Smooth muscle cell (in vitro differentiated cells): ENCODE results near the gene GALNTL6. TPM values are rescaled to one million over a fixed set of nuclear protein-coding genes. Genes with fewer than 3 reads are reported as not detected.

Experiments used
- DNase-seq: peaks from one replicate; lab custom pipeline; 2025; ENCODE audit not compliant: unreplicated experiment; lab: John Stamatoyannopoulos, UW
- H2AFZ ChIP-seq: fragments of 200-600 bp; sonication (generic); 2 replicates; pipeline ENCODE4 v1.6.0; 2016; ENCODE audit warnings: antibody characterized with exemption, low read depth, mild to moderate bottlenecking
- H3F3A ChIP-seq: fragments of 200-600 bp; sonication (generic); 2 replicates; pipeline ENCODE4 v1.6.0; 2017; ENCODE audit warnings: antibody characterized with exemption, low read depth
- H3K27ac ChIP-seq: fragments of 200-600 bp; sonication (generic); 2 replicates; pipeline ENCODE4 v1.5.1; 2016; ENCODE audit warnings: low read depth, mild to moderate bottlenecking
- H3K27me3 ChIP-seq: fragments of 200-600 bp; sonication (generic); 2 replicates; pipeline ENCODE4 v1.6.1; 2016; ENCODE audit warnings: low read depth, mild to moderate bottlenecking
- H3K36me3 ChIP-seq: fragments of 200-600 bp; sonication (generic); 2 replicates; pipeline ENCODE4 v1.5.1; 2016; ENCODE audit warnings: low read depth
- H3K4me1 ChIP-seq: fragments of 200-600 bp; sonication (generic); 2 replicates; pipeline ENCODE4 v1.5.1; 2016; ENCODE audit warnings: low read depth
- H3K4me2 ChIP-seq: fragments of 200-600 bp; sonication (generic); 2 replicates; pipeline ENCODE4 v1.6.0; 2016; ENCODE audit warnings: mild to moderate bottlenecking
- H3K4me3 ChIP-seq: fragments of 200-600 bp; sonication (generic); 2 replicates; pipeline ENCODE4 v1.5.1; 2016; ENCODE audit warnings: mild to moderate bottlenecking
- H3K79me2 ChIP-seq: fragments of 200-600 bp; sonication (generic); 2 replicates; pipeline ENCODE4 v1.6.0; 2016; ENCODE audit warnings: low read depth, mild to moderate bottlenecking
- H3K9ac ChIP-seq: fragments of 200-600 bp; sonication (generic); 2 replicates; pipeline ENCODE4 v1.6.0; 2016; ENCODE audit warnings: low read depth
- H3K9me3 ChIP-seq: fragments of 200-600 bp; sonication (generic); replicated peaks from 2 replicates; pipeline ENCODE4 v1.5.1; 2016; ENCODE audit warnings: low read depth
- H4K20me1 ChIP-seq: fragments of 200-600 bp; sonication (generic); 2 replicates; pipeline ENCODE4 v1.6.0; 2016; ENCODE audit warnings: low read depth
- CTCF ChIP-seq: fragments of 200-600 bp; sonication (generic); IDR thresholded peaks from 2 replicates; pipeline ENCODE4 v1.5.1; 2017; ENCODE audit warnings: borderline replicate concordance, mild to moderate bottlenecking, antibody characterized with exemption; ENCODE audit not compliant: insufficient read depth, poor library complexity, severe bottlenecking
- WGBS: methylation state at CpG from one replicate; pipeline ENCODE4 v1.1.7; 2016; ENCODE audit warnings: low lambda C conversion rate; 5-methylcytosine and 5-hydroxymethylcytosine counted together
- polyA plus RNA-seq: library from polyadenylated mRNA; unstranded; fragments of >200 nt; fragmentation: Nextera tagmentation; extraction: Ambion mirVana; gene quantifications from 2 replicates; pipeline ENCODE4 v1.2.1, GENCODE V29; 2016
- total RNA-seq: library from RNA; depleted of rRNA; stranded (reverse); fragments of >200 nt; gene quantifications from 2 replicates; pipeline ENCODE4 v1.2.3, GENCODE V29; 2014

Gene GALNTL6
- total and polyA plus RNA-seq, 2 experiments from 2014 or later: 0.18 to 1.3 TPM

- Histone ChIP-seq H4K20me1 (no peaks in the 10 kb centered on the region), H3K27ac (no peak overlapping the region), H3K9me3 (no peaks in the 10 kb centered on the region), H3K4me2 (no peak overlapping the region), H3K9ac (no peak overlapping the region), H3K4me1 (no peaks in the 10 kb centered on the region), H3K27me3 (no peaks in the 10 kb centered on the region), H3F3A (no peaks in the 10 kb centered on the region), H3K36me3 (no peaks in the 10 kb centered on the region), H3K79me2 (no peaks in the 10 kb centered on the region), H3K4me3 (no peak overlapping the region), H2AFZ (no peak overlapping the region)
- 87% methylated on average over 2 of the region's 2 CpGs for WGBS
- no peak for TF ChIP-seq CTCF
- no peak for DNase-seq
Measured at GRCh38 chr4:172099376-172099775, 286.2 kb downstream of the GALNTL6 start.

- no peaks in the 10 kb centered on the region for H3F3A ChIP-seq
- no peaks in the 10 kb centered on the region for H3K36me3 ChIP-seq
- no peak overlapping the region for H3K9ac ChIP-seq
- no peaks in the 10 kb centered on the region for H3K27me3 ChIP-seq
- H3K4me2 ChIP-seq: no peak overlapping the region
- no peak overlapping the region for H2AFZ ChIP-seq
- DNase-seq: no peak
- H3K4me1 ChIP-seq: no peaks in the 10 kb centered on the region
- no peaks in the 10 kb centered on the region for H3K79me2 ChIP-seq
- no peaks in the 10 kb centered on the region for H4K20me1 ChIP-seq
- peak overlapping the region; percentile 49 for H3K27ac ChIP-seq
- H3K4me3 ChIP-seq: no peak overlapping the region
- no peak for TF ChIP-seq CTCF
- H3K9me3 ChIP-seq: no peaks in the 10 kb centered on the region
- 57% methylated on average over 1 of the region's 1 CpG for WGBS
Measured at GRCh38 chr4:172103456-172103855, 290.3 kb downstream of the GALNTL6 start.

- H3K4me1 ChIP-seq: no peaks in the 10 kb centered on the region
- H2AFZ ChIP-seq: no peak overlapping the region
- TF ChIP-seq CTCF: no peak
- no peak overlapping the region for H3K4me3 ChIP-seq
- WGBS: 52% methylated on average over 2 of the region's 2 CpGs
- no peaks in the 10 kb centered on the region for H3K27me3 ChIP-seq
- no peak for DNase-seq
- H3K79me2 ChIP-seq: no peaks in the 10 kb centered on the region
- H3K9ac ChIP-seq: no peak overlapping the region
- H3F3A ChIP-seq: no peaks in the 10 kb centered on the region
- no peaks in the 10 kb centered on the region for H4K20me1 ChIP-seq
- H3K9me3 ChIP-seq: no peaks in the 10 kb centered on the region
- H3K4me2 ChIP-seq: peak overlapping the region; percentile 28
- peak overlapping the region; percentile 49 for H3K27ac ChIP-seq
- no peaks in the 10 kb centered on the region for H3K36me3 ChIP-seq
Measured at GRCh38 chr4:172104539-172104938, 291.3 kb downstream of the GALNTL6 start.

GRCh38 chr4:172105918-172106317, 292.7 kb downstream of the GALNTL6 start:
- H3K9me3 ChIP-seq: no peaks in the 10 kb centered on the region
- H3K27me3 ChIP-seq: no peaks in the 10 kb centered on the region
- no peak for TF ChIP-seq CTCF
- H3K4me3 ChIP-seq: no peak overlapping the region
- no peaks in the 10 kb centered on the region for H3K36me3 ChIP-seq
- H2AFZ ChIP-seq: no peak overlapping the region
- H3K27ac ChIP-seq: no peak overlapping the region
- no peak overlapping the region for H3K9ac ChIP-seq
- H3K79me2 ChIP-seq: no peaks in the 10 kb centered on the region
- H3K4me2 ChIP-seq: no peak overlapping the region
- DNase-seq: no peak
- no peaks in the 10 kb centered on the region for H3K4me1 ChIP-seq
- H3F3A ChIP-seq: no peaks in the 10 kb centered on the region
- WGBS: 68% methylated on average over 1 of the region's 1 CpG
- no peaks in the 10 kb centered on the region for H4K20me1 ChIP-seq
